ENCODE measurements around the gene MYO1D. TPM values are rescaled to one million over a fixed set of nuclear protein-coding genes. Genes with fewer than 3 reads are reported as not detected.

The MYO1D gene
- polyA plus RNA-seq, 4 donors: 25.5 to 33.1 (median 27.6) TPM

GRCh38 chr17:32596628-32597027, 280.3 kb downstream of the MYO1D start:
- no peak for DNase-seq (ENCODE audit: low read depth in 4 of 4, low spot score in 2 of 4)

- DNase-seq (ENCODE audit: low read depth in 4 of 4, low spot score in 2 of 4): no peak
Observed at GRCh38 chr17:32596206-32596605, 280.7 kb downstream of the MYO1D start.

GRCh38 chr17:32593003-32593402, 283.9 kb downstream of the MYO1D start:
- no peak for DNase-seq (ENCODE audit: low read depth in 4 of 4, low spot score in 2 of 4)

- no peak for DNase-seq (ENCODE audit: low read depth in 4 of 4, low spot score in 2 of 4)
Observed at GRCh38 chr17:32591405-32591804, 285.5 kb downstream of the MYO1D start.

- DNase-seq (ENCODE audit: low read depth in 4 of 4, low spot score in 2 of 4): no peak
Observed at GRCh38 chr17:32590974-32591373, 285.9 kb downstream of the MYO1D start.

- no peak for DNase-seq (ENCODE audit: low read depth in 4 of 4, low spot score in 2 of 4)
Observed at GRCh38 chr17:32588982-32589381, 287.9 kb downstream of the MYO1D start.

- no peak for DNase-seq (ENCODE audit: low read depth in 4 of 4, low spot score in 2 of 4)
Observed at GRCh38 chr17:32588135-32588534, 288.8 kb downstream of the MYO1D start.

- no peak for DNase-seq (ENCODE audit: low read depth in 4 of 4, low spot score in 2 of 4)
Observed at GRCh38 chr17:32586666-32587065, 290.3 kb downstream of the MYO1D start.

- DNase-seq (ENCODE audit: low read depth in 4 of 4, low spot score in 2 of 4): no peak
Observed at GRCh38 chr17:32584792-32585191, 292.1 kb downstream of the MYO1D start.

GRCh38 chr17:32583053-32583452, 293.9 kb downstream of the MYO1D start:
- no peak for DNase-seq (ENCODE audit: low read depth in 4 of 4, low spot score in 2 of 4)

- no peak for DNase-seq (ENCODE audit: low read depth in 4 of 4, low spot score in 2 of 4)
Observed at GRCh38 chr17:32575852-32576251, 301.1 kb downstream of the MYO1D start.

GRCh38 chr17:32570081-32570396, 306.9 kb downstream of the MYO1D start:
- no peak for DNase-seq (ENCODE audit: low read depth in 4 of 4, low spot score in 2 of 4)

- no peak for DNase-seq (ENCODE audit: low read depth in 4 of 4, low spot score in 2 of 4)
Observed at GRCh38 chr17:32569171-32570080, 307.5 kb downstream of the MYO1D start.

GRCh38 chr17:32568705-32569104, 308.2 kb downstream of the MYO1D start:
- DNase-seq (ENCODE audit: low read depth in 4 of 4, low spot score in 2 of 4): no peak

- no peak for DNase-seq (ENCODE audit: low read depth in 4 of 4, low spot score in 2 of 4)
Observed at GRCh38 chr17:32567511-32567910, 309.4 kb downstream of the MYO1D start.

- no peak for DNase-seq (ENCODE audit: low read depth in 4 of 4, low spot score in 2 of 4)
Observed at GRCh38 chr17:32567086-32567485, 309.8 kb downstream of the MYO1D start.

GRCh38 chr17:32566303-32566702, 310.6 kb downstream of the MYO1D start:
- no peak for DNase-seq (ENCODE audit: low read depth in 4 of 4, low spot score in 2 of 4)

GRCh38 chr17:32565401-32565800, 311.5 kb downstream of the MYO1D start:
- DNase-seq (ENCODE audit: low read depth in 4 of 4, low spot score in 2 of 4): no peak

GRCh38 chr17:32564325-32564724, 312.6 kb downstream of the MYO1D start:
- no peak for DNase-seq (ENCODE audit: low read depth in 4 of 4, low spot score in 2 of 4)

- DNase-seq (ENCODE audit: low read depth in 4 of 4, low spot score in 2 of 4): no peak
Observed at GRCh38 chr17:32563583-32563982, 313.3 kb downstream of the MYO1D start.

- DNase-seq (ENCODE audit: low read depth in 4 of 4, low spot score in 2 of 4): no peak
Observed at GRCh38 chr17:32558997-32559650, 317.8 kb downstream of the MYO1D start.

GRCh38 chr17:32558326-32558955, 318.5 kb downstream of the MYO1D start:
- DNase-seq (ENCODE audit: low read depth in 4 of 4, low spot score in 2 of 4): no peak

Data from left renal cortex interstitium (tissue), 4 donors.